Choroid plexus epithelial cell (primary cell): ENCODE results near the gene CLRN1.
A peak's percentile ranks its signal among the peaks of the same experiment; 100 is the strongest.

Experiments
- DNase-seq: peaks from one replicate; pipeline ENCODE4 v3.0.0-alpha.2; 2010; ENCODE audit warnings: low read depth
- H3K4me3 ChIP-seq: 2 replicates; pipeline ENCODE4 v1.5.1; 2011; ENCODE audit warnings: low read depth, mild to moderate bottlenecking, control low read depth, low read length, moderate library complexity
- CTCF ChIP-seq: conservative IDR thresholded peaks from 2 replicates; pipeline ENCODE4 v1.5.1; 2011; ENCODE audit warnings: low read depth, mild to moderate bottlenecking, control low read depth, inconsistent platforms, low read length, moderate library complexity

CLRN1 gene

GRCh38 chr3:150922611-150923010 is 49.9 kb downstream of the CLRN1 start:
- no peak for TF ChIP-seq CTCF
- DNase-seq: no peak

GRCh38 chr3:150921209-150921608 is 51.3 kb downstream of the CLRN1 start:
- no peak overlapping the region for H3K4me3 ChIP-seq
- DNase-seq: no peak
- TF ChIP-seq CTCF: no peak

More at GRCh38 chr3:150922611-150923010, 49.9 kb downstream of the CLRN1 start:
- no peak overlapping the region for H3K4me3 ChIP-seq

GRCh38 chr3:150920236-150920635 is 52.3 kb downstream of the CLRN1 start:
- H3K4me3 ChIP-seq: no peak overlapping the region
- TF ChIP-seq CTCF: no peak
- peak; percentile 4 for DNase-seq

- no peak overlapping the region for H3K4me3 ChIP-seq
- TF ChIP-seq CTCF: no peak
- no peak for DNase-seq
Observed at GRCh38 chr3:150917951-150918350, 54.6 kb downstream of the CLRN1 start.

GRCh38 chr3:150913133-150913922 is 59.2 kb downstream of the CLRN1 start:
- DNase-seq: peak; percentile 8
- TF ChIP-seq CTCF: no peak

GRCh38 chr3:150912501-150912900 is 60.0 kb downstream of the CLRN1 start:
- DNase-seq: no peak
- no peak for TF ChIP-seq CTCF
- H3K4me3 ChIP-seq: no peak overlapping the region

More at GRCh38 chr3:150913133-150913922, 59.2 kb downstream of the CLRN1 start:
- no peak overlapping the region for H3K4me3 ChIP-seq

- DNase-seq: no peak
- no peak overlapping the region for H3K4me3 ChIP-seq
- no peak for TF ChIP-seq CTCF
Observed at GRCh38 chr3:150911771-150912170, 60.8 kb downstream of the CLRN1 start.
